ENCODE results near the gene PGAP6. TPM values are rescaled to one million over a fixed set of nuclear protein-coding genes. Genes with fewer than 3 reads are reported as not detected.

The PGAP6 gene
- total RNA-seq, 2 donors from 2014 or later = 104 to 115 TPM

GRCh38 chr16:369275-369865 is 12.4 kb downstream of the PGAP6 start:
- Mint-ChIP-seq H3K4me3 (peak overlapping the region; percentile 72), H3K9me3 (no peaks in the 10 kb centered on the region), H3K27ac (peak overlapping the region; percentile 52), H3K36me3 (ENCODE audit: low read depth) (peaks cover 16% of the 10 kb centered on the region), H3K27me3 (ENCODE audit: insufficient read depth) (no peaks in the 10 kb centered on the region), H3K4me1 (peaks cover 11% of the 10 kb centered on the region)
- Histone ChIP-seq H3K4me3 (ENCODE audit: low read length) (peak overlapping the region; percentile 77), H3K9ac (ENCODE audit: extremely low read depth, low read length, poor library complexity, severe bottlenecking) (no peak overlapping the region), H3K9me3 (ENCODE audit: control insufficient read depth, low read length) (no peaks in the 10 kb centered on the region), H3K27me3 (ENCODE audit: control insufficient read depth, insufficient read depth, low read length, poor library complexity, severe bottlenecking) (no peaks in the 10 kb centered on the region), H3K36me3 (ENCODE audit: control insufficient read depth, insufficient read depth, low read length) (peaks cover 38% of the 10 kb centered on the region), H3K27ac (ENCODE audit: low read depth, low read length) (no peak overlapping the region), H3K4me1 (ENCODE audit: control insufficient read depth, insufficient read depth, low read length) (no peaks in the 10 kb centered on the region)
- 90 to 96% methylated on average over 15 to 20 of the region's 20 CpGs for WGBS, 2 experiments (ENCODE audit: insufficient coverage in 1 of 2, insufficient read length in 1 of 2)
- no peak for TF ChIP-seq CTCF (conservative IDR thresholded peaks at IDR 0.05)
- no peak for DNase-seq

- Histone ChIP-seq H3K9me3 (ENCODE audit: control insufficient read depth, low read length) (no peaks in the 10 kb centered on the region), H3K36me3 (ENCODE audit: control insufficient read depth, insufficient read depth, low read length) (peaks cover 33% of the 10 kb centered on the region), H3K4me3 (ENCODE audit: low read length) (no peak overlapping the region), H3K27me3 (ENCODE audit: control insufficient read depth, insufficient read depth, low read length, poor library complexity, severe bottlenecking) (no peaks in the 10 kb centered on the region), H3K4me1 (ENCODE audit: control insufficient read depth, insufficient read depth, low read length) (no peaks in the 10 kb centered on the region), H3K9ac (ENCODE audit: extremely low read depth, low read length, poor library complexity, severe bottlenecking) (no peak overlapping the region), H3K27ac (ENCODE audit: low read depth, low read length) (no peak overlapping the region)
- no peak for DNase-seq
- no peak overlapping the region for H3K27ac Mint-ChIP-seq
- WGBS, 2 experiments (ENCODE audit: insufficient coverage in 1 of 2, insufficient read length in 1 of 2) = 94 to 99% methylated on average over 18 to 29 of the region's 29 CpGs
- TF ChIP-seq CTCF (conservative IDR thresholded peaks at IDR 0.05) = no peak
- H3K27me3 Mint-ChIP-seq (ENCODE audit: insufficient read depth) = no peaks in the 10 kb centered on the region
- peaks cover 15% of the 10 kb centered on the region for H3K36me3 Mint-ChIP-seq (ENCODE audit: low read depth)
- peaks cover 11% of the 10 kb centered on the region for H3K4me1 Mint-ChIP-seq
- H3K9me3 Mint-ChIP-seq = no peaks in the 10 kb centered on the region
- H3K4me3 Mint-ChIP-seq = no peak overlapping the region
Observed at GRCh38 chr16:368388-369158, 13.2 kb downstream of the PGAP6 start.

GRCh38 chr16:367333-367903 is 14.4 kb downstream of the PGAP6 start:
- no peak overlapping the region for H3K4me3 ChIP-seq (ENCODE audit: low read length)
- H3K4me3 Mint-ChIP-seq = no peak overlapping the region
- no peaks in the 10 kb centered on the region for H3K9me3 ChIP-seq (ENCODE audit: control insufficient read depth, low read length)
- no peak overlapping the region for H3K27ac Mint-ChIP-seq
- peaks cover 11% of the 10 kb centered on the region for H3K4me1 Mint-ChIP-seq
- H3K36me3 Mint-ChIP-seq (ENCODE audit: low read depth) = peaks cover 11% of the 10 kb centered on the region
- no peaks in the 10 kb centered on the region for H3K4me1 ChIP-seq (ENCODE audit: control insufficient read depth, insufficient read depth, low read length)
- H3K27me3 Mint-ChIP-seq (ENCODE audit: insufficient read depth) = no peaks in the 10 kb centered on the region
- WGBS, 2 experiments (ENCODE audit: insufficient coverage in 1 of 2, insufficient read length in 1 of 2) = 93 to 98% methylated on average over 12 to 18 of the region's 18 CpGs
- H3K9me3 Mint-ChIP-seq = no peaks in the 10 kb centered on the region
- no peak overlapping the region for H3K27ac ChIP-seq (ENCODE audit: low read depth, low read length)
- no peak for DNase-seq
- H3K36me3 ChIP-seq (ENCODE audit: control insufficient read depth, insufficient read depth, low read length) = peaks cover 33% of the 10 kb centered on the region
- no peaks in the 10 kb centered on the region for H3K27me3 ChIP-seq (ENCODE audit: control insufficient read depth, insufficient read depth, low read length, poor library complexity, severe bottlenecking)
- TF ChIP-seq CTCF (conservative IDR thresholded peaks at IDR 0.05) = no peak
- no peak overlapping the region for H3K9ac ChIP-seq (ENCODE audit: extremely low read depth, low read length, poor library complexity, severe bottlenecking)

Data from endodermal cell (in vitro differentiated cells).